HepG2 (cell line): Measurements from ENCODE around the gene MYO16. TPM values are rescaled to one million over a fixed set of nuclear protein-coding genes. Genes with fewer than 3 reads are reported as not detected.

Experiments used
- ATAC-seq: fragments of 200-7000 bp; cut with Tn5 transposase; 3 replicates; pipeline ENCODE4 v1.9.1; 2020; ENCODE audit warnings: mild to moderate bottlenecking, moderate library complexity
- BruUV-seq: library from RNA; stranded (reverse); fragments of 400-500 nt; replicated peaks from 2 replicates; lab custom pipeline; 2021; lab: Mats Ljungman, UMichigan
- CTCF ChIA-PET: fragments of 300-600 bp; formaldehyde crosslinking; extraction: SDS; loops from one replicate; lab custom pipeline; 2021; ENCODE audit warnings: low total read pairs, inconsistent platforms, low intra/inter-chr PET ratio; lab: Yijun Ruan, JAX
- POLR2A ChIA-PET: fragments of 350-600 bp; sonication (Branson Sonifier 250); formaldehyde crosslinking; loops from one replicate; lab custom pipeline; 2020; ENCODE audit warnings: antibody characterized with exemption, inconsistent platforms; lab: Yijun Ruan, JAX
- DNase-seq: peaks from one replicate; pipeline ENCODE4 v3.0.0-alpha.2; 2015; ENCODE audit warnings: low spot score
- FAIRE-seq: peaks from 3 replicates; lab custom pipeline; 2011; peaks lifted over from hg19 to GRCh38; lab: Jason Lieb, UNC
- H2AFZ ChIP-seq: one replicate; pipeline ENCODE4 v1.6.1; 2011; ENCODE audit warnings: low read length, inconsistent platforms
- H3K27ac ChIP-seq: fragments of 300-600 bp; 3 replicates; pipeline ENCODE4 v1.8.0; 2011; ENCODE audit warnings: mixed run types, mild to moderate bottlenecking, mixed read lengths, low read length, inconsistent platforms; ENCODE audit not compliant: insufficient read depth; ENCODE audit errors: extremely low read length
- H3K27me3 ChIP-seq, 2 experiments: fragments of 200-600 bp in 1 of 2; 2 replicates in 1 of 2; 3 replicates in 1 of 2; pipeline versions ENCODE4 v1.6.0 to v1.8.0; 2011; ENCODE audit warnings: low read length in 2 of 2, mild to moderate bottlenecking in 2 of 2, moderate library complexity in 2 of 2, inconsistent platforms in 1 of 2; ENCODE audit not compliant: insufficient read depth in 2 of 2, control insufficient read depth in 1 of 2
- H3K36me3 ChIP-seq, 2 experiments: fragments of 200-600 bp in 1 of 2; replicated peaks in 1 of 2; 2 replicates in 1 of 2; 3 replicates in 1 of 2; pipeline versions ENCODE4 v1.5.1 to v1.8.0; 2011; ENCODE audit warnings: low read length in 2 of 2, inconsistent platforms in 1 of 2; ENCODE audit not compliant: insufficient read depth in 2 of 2, control insufficient read depth in 1 of 2
- H3K4me1 ChIP-seq: 2 replicates; pipeline ENCODE4 v1.5.1; 2012; ENCODE audit warnings: low read length, inconsistent platforms; ENCODE audit not compliant: insufficient read depth
- H3K4me2 ChIP-seq: 2 replicates; pipeline ENCODE4 v1.6.0; 2011; ENCODE audit warnings: low read depth, low read length, inconsistent platforms
- H3K4me3 ChIP-seq, 3 experiments: fragments of 200-600 bp in 1 of 3; sonication (generic), shearing (Covaris generic) in 1 of 3; replicated peaks in 1 of 3; 2 replicates each; pipeline ENCODE4 v1.5.1; 2011 to 2016; ENCODE audit warnings: low read length in 3 of 3, inconsistent platforms in 2 of 3, low read depth in 2 of 3, mild to moderate bottlenecking in 2 of 3, control low read depth in 1 of 3, mixed read lengths in 1 of 3; ENCODE audit not compliant: insufficient read depth in 1 of 3
- H3K79me2 ChIP-seq: one replicate; pipeline ENCODE4 v1.6.1; 2011; ENCODE audit warnings: low read length, inconsistent platforms; ENCODE audit not compliant: insufficient read depth
- H3K9ac ChIP-seq: 2 replicates; pipeline ENCODE4 v1.6.0; 2011; ENCODE audit warnings: mild to moderate bottlenecking, low read depth, low read length, inconsistent platforms; ENCODE audit not compliant: insufficient read depth
- H3K9me3 ChIP-seq: 2 replicates; pipeline ENCODE4 v1.5.1; 2012; ENCODE audit warnings: mild to moderate bottlenecking, low read length
- H4K20me1 ChIP-seq: 2 replicates; pipeline ENCODE4 v1.6.0; 2011; ENCODE audit warnings: inconsistent platforms, mild to moderate bottlenecking, low read length, moderate library complexity; ENCODE audit not compliant: insufficient read depth
- BORCS8-MEF2B ChIP-seq: sonication (generic); formaldehyde crosslinking; IDR thresholded peaks from 2 replicates; pipeline ENCODE4 v1.8.0; 2022; ENCODE audit warnings: mild to moderate bottlenecking, missing genetic modification reagents
- JDP2 ChIP-seq: sonication (generic); formaldehyde crosslinking; IDR thresholded peaks from 2 replicates; pipeline ENCODE4 v1.8.1; 2022; ENCODE audit warnings: missing genetic modification reagents, borderline replicate concordance
- MLLT10 ChIP-seq: sonication (generic); formaldehyde crosslinking; IDR thresholded peaks from 2 replicates; pipeline ENCODE4 v1.4.0; 2020; ENCODE audit warnings: missing genetic modification reagents
- PHF21A ChIP-seq: sonication (generic); formaldehyde crosslinking; IDR thresholded peaks from 2 replicates; pipeline ENCODE4 v1.5.0; 2020; ENCODE audit warnings: mild to moderate bottlenecking, missing genetic modification reagents
- PRPF4 ChIP-seq: fragments of 200-400 bp; formaldehyde crosslinking; IDR thresholded peaks from 2 replicates; pipeline ENCODE4 v1.6.1; 2016; ENCODE audit warnings: low read length, low read depth; ENCODE audit not compliant: poor library complexity, severe bottlenecking
- TFDP2 ChIP-seq: sonication (generic); formaldehyde crosslinking; IDR thresholded peaks from 2 replicates; pipeline ENCODE4 v1.4.0; 2020; ENCODE audit warnings: missing genetic modification reagents
- ZNF503 ChIP-seq: sonication (generic); formaldehyde crosslinking; IDR thresholded peaks from 2 replicates; pipeline ENCODE4 v1.4.0; 2020; ENCODE audit warnings: missing genetic modification reagents
- ZNF644 ChIP-seq: IDR thresholded peaks from 2 replicates; pipeline ENCODE4 v1.6.1; 2016; ENCODE audit warnings: low read depth
- WGBS: methylation state at CpG from one replicate; pipeline ENCODE4 v1.1.6; 2017; ENCODE audit warnings: low lambda C conversion rate; 5-methylcytosine and 5-hydroxymethylcytosine counted together
- in situ Hi-C: cut with HindIII; loops from 2 replicates; pipeline ENCODE4 v1.10.0; 2017; ENCODE audit warnings: low pct_unique_long_range_greater_than_20kb; ENCODE audit not compliant: extremely low pct_ligation_motif_present
- intact Hi-C: fragments of 100-400 bp; cut with micrococcal nuclease; formaldehyde crosslinking; loops from one replicate; pipeline ENCODE4 v1.10.0; 2022; ENCODE audit not compliant: unreplicated experiment
- polyA plus RNA-seq, 8 experiments: library from polyadenylated mRNA; depleted of rRNA in 3 of 8; stranded (reverse) in 7 of 8; unstranded in 1 of 8; fragments of >200 nt; fragmentation: Illumina TruSeq in 4 of 8; extraction: Trizol in 4 of 8; gene quantifications; 2 replicates each; pipeline versions ENCODE4 v1.2.1 to v1.2.3, GENCODE V29; 2011 to 2016; ENCODE audit warnings: low read depth in 4 of 8, missing spikeins in 1 of 8, mixed read lengths in 1 of 8; ENCODE audit not compliant: insufficient read depth in 1 of 8
- total RNA-seq, 5 experiments: library from RNA; depleted of rRNA; stranded (reverse); fragments of >200 nt; fragmentation: Illumina TruSeq; extraction: Trizol; gene quantifications; 2 replicates each; pipeline ENCODE4 v1.2.3, GENCODE V29; 2016; ENCODE audit warnings: low read depth in 1 of 5
- TF ChIP-seq, protein P1 (sequence below): sonication (generic); formaldehyde crosslinking; IDR thresholded peaks from 2 replicates; pipeline ENCODE4 v1.4.0; 2020; ENCODE audit warnings: missing genetic modification reagents, borderline replicate concordance

Gene MYO16
- total and polyA plus RNA-seq, 2 of the 13 experiments (the other 11 are each of a cell fraction or from before 2014, with no cell fraction given) = not detected

DNA sequence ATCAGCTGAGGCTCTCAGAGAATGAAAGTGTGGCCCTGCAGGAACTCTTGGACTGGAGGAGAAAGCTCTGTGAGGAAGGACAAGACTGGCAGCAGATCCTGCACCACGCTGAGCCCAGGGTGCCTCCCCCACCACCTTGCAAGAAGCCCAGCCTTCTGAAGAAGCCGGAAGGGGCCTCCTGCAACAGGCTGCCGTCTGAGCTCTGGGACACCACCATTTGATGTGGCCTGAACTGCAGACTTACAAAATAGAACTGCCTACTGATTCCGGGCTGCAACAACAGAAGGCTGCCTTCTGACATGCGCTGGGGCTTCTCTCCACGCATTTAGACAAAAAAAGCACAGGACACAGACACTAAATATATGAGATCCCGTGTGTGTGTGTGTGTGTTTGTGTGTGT, 577.2 kb downstream of the MYO16 start:
- Histone ChIP-seq H3K9me3 (no peaks in the 10 kb centered on the region; the same call in 1 of the 2 replicates), H2AFZ (no peak overlapping the region), H3K36me3 (no peaks in the 10 kb centered on the region), H4K20me1 (no peaks in the 10 kb centered on the region), H3K4me3 (no peak overlapping the region), H3K4me2 (no peak overlapping the region), H3K4me1 (no peaks in the 10 kb centered on the region), H3K27me3 (no peaks in the 10 kb centered on the region), H3K27ac (no peak overlapping the region), H3K9ac (no peak overlapping the region), H3K79me2 (no peaks in the 10 kb centered on the region)
- intact Hi-C loops = no loop called here
- ATAC-seq (no peak), DNase-seq (no peak), FAIRE-seq (no peak)
- POLR2A ChIA-PET = no interaction called here
- CTCF ChIA-PET = no interaction called here
- BruUV-seq = no TSS peak
- in situ Hi-C loops = no loop called here
- TF ChIP-seq BORCS8-MEF2B (CRISPR knock-in tag) (no peak), PHF21A (no peak), JDP2 (no peak), MLLT10 (CRISPR knock-in tag) (no peak), ZNF644 (CRISPR knock-in tag) (no peak), PRPF4 (no peak), ZNF503 (no peak), TFDP2 (CRISPR knock-in tag) (no peak)
- TF ChIP-seq, protein P1, sequence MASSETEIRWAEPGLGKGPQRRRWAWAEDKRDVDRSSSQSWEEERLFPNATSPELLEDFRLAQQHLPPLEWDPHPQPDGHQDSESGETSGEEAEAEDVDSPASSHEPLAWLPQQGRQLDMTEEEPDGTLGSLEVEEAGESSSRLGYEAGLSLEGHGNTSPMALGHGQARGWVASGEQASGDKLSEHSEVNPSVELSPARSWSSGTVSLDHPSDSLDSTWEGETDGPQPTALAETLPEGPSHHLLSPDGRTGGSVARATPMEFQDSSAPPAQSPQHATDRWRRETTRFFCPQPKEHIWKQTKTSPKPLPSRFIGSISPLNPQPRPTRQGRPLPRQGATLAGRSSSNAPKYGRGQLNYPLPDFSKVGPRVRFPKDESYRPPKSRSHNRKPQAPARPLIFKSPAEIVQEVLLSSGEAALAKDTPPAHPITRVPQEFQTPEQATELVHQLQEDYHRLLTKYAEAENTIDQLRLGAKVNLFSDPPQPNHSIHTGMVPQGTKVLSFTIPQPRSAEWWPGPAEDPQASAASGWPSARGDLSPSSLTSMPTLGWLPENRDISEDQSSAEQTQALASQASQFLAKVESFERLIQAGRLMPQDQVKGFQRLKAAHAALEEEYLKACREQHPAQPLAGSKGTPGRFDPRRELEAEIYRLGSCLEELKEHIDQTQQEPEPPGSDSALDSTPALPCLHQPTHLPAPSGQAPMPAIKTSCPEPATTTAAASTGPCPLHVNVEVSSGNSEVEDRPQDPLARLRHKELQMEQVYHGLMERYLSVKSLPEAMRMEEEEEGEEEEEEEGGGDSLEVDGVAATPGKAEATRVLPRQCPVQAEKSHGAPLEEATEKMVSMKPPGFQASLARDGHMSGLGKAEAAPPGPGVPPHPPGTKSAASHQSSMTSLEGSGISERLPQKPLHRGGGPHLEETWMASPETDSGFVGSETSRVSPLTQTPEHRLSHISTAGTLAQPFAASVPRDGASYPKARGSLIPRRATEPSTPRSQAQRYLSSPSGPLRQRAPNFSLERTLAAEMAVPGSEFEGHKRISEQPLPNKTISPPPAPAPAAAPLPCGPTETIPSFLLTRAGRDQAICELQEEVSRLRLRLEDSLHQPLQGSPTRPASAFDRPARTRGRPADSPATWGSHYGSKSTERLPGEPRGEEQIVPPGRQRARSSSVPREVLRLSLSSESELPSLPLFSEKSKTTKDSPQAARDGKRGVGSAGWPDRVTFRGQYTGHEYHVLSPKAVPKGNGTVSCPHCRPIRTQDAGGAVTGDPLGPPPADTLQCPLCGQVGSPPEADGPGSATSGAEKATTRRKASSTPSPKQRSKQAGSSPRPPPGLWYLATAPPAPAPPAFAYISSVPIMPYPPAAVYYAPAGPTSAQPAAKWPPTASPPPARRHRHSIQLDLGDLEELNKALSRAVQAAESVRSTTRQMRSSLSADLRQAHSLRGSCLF (CRISPR knock-in tag) = no peak
- 48% methylated on average over 4 of the region's 7 CpGs for WGBS
